Heart right ventricle (tissue), 16 donors: Measurements from ENCODE around the gene KCNIP2. TPM values are rescaled to one million over a fixed set of nuclear protein-coding genes. Genes with fewer than 3 reads are reported as not detected.

Source experiments
- ATAC-seq, 8 donors: fragments of 200-7000 bp; cut with Tn5 transposase; one replicate each; pipeline ENCODE4 v1.9.1; 2020; ENCODE audit warnings: mild to moderate bottlenecking in 8 of 8, moderate library complexity in 8 of 8, moderate number of reproducible peaks in 1 of 8
- DNase-seq, 2 donors: peaks; one replicate each; pipeline ENCODE4 v3.0.0-alpha.2; 2020
- H3K27ac ChIP-seq, 10 donors: fragments of 200-600 bp; sonication (generic) in 2 of 10; one replicate each; pipeline versions ENCODE4 v1.5.0 to v1.8.0; 2020 to 2022; ENCODE audit warnings: mild to moderate bottlenecking in 3 of 10
- H3K27me3 ChIP-seq, 7 donors: fragments of 200-600 bp; one replicate each; pipeline ENCODE4 v1.8.0; 2021 to 2022; ENCODE audit warnings: mild to moderate bottlenecking in 2 of 7
- H3K36me3 ChIP-seq, 9 donors: fragments of 200-600 bp; sonication (generic) in 1 of 9; one replicate each; pipeline versions ENCODE4 v1.5.0 to v1.8.0; 2020 to 2022; ENCODE audit warnings: mild to moderate bottlenecking in 2 of 9
- H3K4me1 ChIP-seq, 9 donors: fragments of 200-600 bp; sonication (generic) in 1 of 9; one replicate each; pipeline versions ENCODE4 v1.5.0 to v1.8.0; 2020 to 2022; ENCODE audit warnings: mild to moderate bottlenecking in 4 of 9
- H3K4me3 ChIP-seq, 10 donors: fragments of 200-600 bp; sonication (generic) in 2 of 10; one replicate each; pipeline versions ENCODE4 v1.5.0 to v1.8.0; 2020 to 2022; ENCODE audit warnings: mild to moderate bottlenecking in 7 of 10, moderate library complexity in 2 of 10
- H3K9me3 ChIP-seq, 11 donors: fragments of 200-600 bp in 10 of 11; sonication (generic) in 2 of 11; one replicate each; pipeline versions ENCODE4 v1.5.0 to v1.8.0; 2013 to 2022; ENCODE audit warnings: mild to moderate bottlenecking in 2 of 11, control low read depth in 1 of 11, moderate library complexity in 1 of 11
- CTCF ChIP-seq, 9 donors: fragments of 200-600 bp; sonication (generic) in 2 of 9; IDR thresholded peaks; one replicate each; pipeline versions ENCODE4 v1.5.0 to v1.8.0; 2021 to 2022; ENCODE audit warnings: antibody characterized with exemption in 9 of 9, mild to moderate bottlenecking in 5 of 9, moderate library complexity in 1 of 9
- WGBS, 2 donors: extraction: QIAGEN DNeasy Blood & Tissue Kit; methylation state at CpG; one replicate each; pipeline ENCODE4 v1.1.7; 2013; ENCODE audit warnings: inconsistent platforms in 1 of 2; 5-methylcytosine and 5-hydroxymethylcytosine counted together
- intact Hi-C, 10 donors: fragments of 100-400 bp; cut with DNase I; formaldehyde crosslinking; loops; one replicate each; pipeline versions ENCODE4 v1.11.1 to v1.14.2; 2022
- long read RNA-seq, 3 donors: library from polyadenylated mRNA; unstranded; transcript quantifications; one replicate each; pipeline ENCODE4 v2.0.0, GENCODE V29; 2020 to 2021
- polyA plus RNA-seq, 2 donors: library from polyadenylated mRNA; stranded (reverse); fragments of 200-250 nt; gene quantifications; one replicate each; pipeline ENCODE4 v1.2.3, GENCODE V29; 2013
- total RNA-seq, 10 donors: library from RNA; stranded (reverse); fragmentation: NEBNext Ultra II Directional in 3 of 10; extraction: Animal tissue kit (Norgen Biotek cat#: 25700) in 3 of 10; gene quantifications; one replicate each; pipeline versions ENCODE4 v1.2.1 to v1.2.4, GENCODE V29; 2021 to 2023
- donor health status: Arrhythmogenic right ventricular cardiomyopathy.
- donor health status: ischemic (EF 13 %, LVEDD 7.1; RV severe dilation, severe dysfunction).
- donor health status: healthy with polysubstance abuse.
- donor health status: DM: no; HTN: yes; CAD: no.
- donor health status: DM: no; HTN: no; CAD: no.
- donor health status: ischemic (EF 25% LVEDD 6.9; RV normal size, moderate dysfunction).
- donor health status: ischemic (EF 25% LVEDD 5.7; RV mildly dilated, moderate dysfunction).
- donor health status: healthy.
- donor health status: DM: yes; HTN: yes; CAD: no.
- donor health status: Ischemic cardiomyopathy.
- donor health status: ischemic (EF 35%, LVEDD 5.7; RV mildly dilated, moderate dysfunction).
- donor health status: nonischemic (EF 11% LVEDD 7.7; RV severe dilation, severe dysfunction).
- donor health status: DM: yes; HTN: yes; CAD: no.
- donor health status: PGD.
- donor health status: ischemic (EF 29% LVEDD 5.4; RV normal size, mild dysfunction).
- donor health status: nonischemic (EF 23%, LVEDD 6.1; RV moderate dilation, normal function).

Gene KCNIP2
- total RNA-seq (100 to 1,000 TPM in 7 of 10 donors, 10 to 100 TPM in 3; 15.5 to 707 (median 190) TPM), polyA plus RNA-seq (100 to 1,000 TPM; 264 to 452 TPM)
- long read RNA-seq, donor 1, transcript KCNIP2-208 (7 exons, 923 nt): minor isoform, 13 of 765 reads
- long read RNA-seq, donor 1, transcript KCNIP2-206 (10 exons, 1,989 nt): minor isoform, 13 of 765 reads
- long read RNA-seq, donor 1, transcript KCNIP2-207 (9 exons, 2,489 nt): minor isoform, 29 of 765 reads
- long read RNA-seq, donor 1, transcript KCNIP2-202 (8 exons, 663 nt): major isoform, 553 of 765 reads
- long read RNA-seq, donor 1, partial matches to known transcripts: 18 of 765 reads
- long read RNA-seq, donor 1, other reads (novel, unspliced or antisense): 139 of 765 reads
- long read RNA-seq, donor 2, transcript KCNIP2-207 (9 exons, 2,489 nt): minor isoform, 26 of 735 reads
- long read RNA-seq, donor 2, transcript KCNIP2-206 (10 exons, 1,989 nt): minor isoform, 33 of 735 reads
- long read RNA-seq, donor 2, transcript KCNIP2-208 (7 exons, 923 nt): minor isoform, 8 of 735 reads
- long read RNA-seq, donor 2, transcript KCNIP2-202 (8 exons, 663 nt): major isoform, 509 of 735 reads
- long read RNA-seq, donor 2, partial matches to known transcripts: 15 of 735 reads
- long read RNA-seq, donor 2, other reads (novel, unspliced or antisense): 144 of 735 reads
- long read RNA-seq, donor 3, transcript KCNIP2-202 (8 exons, 663 nt): major isoform, 20 of 144 reads
- long read RNA-seq, donor 3, transcript KCNIP2-206 (10 exons, 1,989 nt): minor isoform, 9 of 144 reads
- long read RNA-seq, donor 3, partial matches to known transcripts: 41 of 144 reads
- long read RNA-seq, donor 3, other reads (novel, unspliced or antisense): 72 of 144 reads

GRCh38 chr10:101843032-101844021, at the start of gene KCNIP2:
TSS of gene KCNIP2 (minus strand) at chr10:101843800. CDS start at chr10:101843568, 232 bp downstream.
- peak in 6 of 8 donors; percentile 24 to 64 (median 42) for ATAC-seq
- peak; percentile 48 to 67 for DNase-seq
- peak within 1 kb of the TSS; percentile 32 to 58 (median 44) for H3K4me3 ChIP-seq

GRCh38 chr10:101892782-101893391, 49.3 kb upstream of the KCNIP2 start:
- ATAC-seq: no peak
- H3K9me3 ChIP-seq: no peaks in the 10 kb centered on the region

More at GRCh38 chr10:101843032-101844021, at the start of gene KCNIP2:
- intact Hi-C loops: loop anchor here in 7 of 10 donors (5.0 to 10.0 kb wide), 7 partner anchors 44 to 234 kb away; partner anchors contain the start of gene HPS6 (in 1 of the 7)
- peak; percentile 24 to 76 (median 52) for TF ChIP-seq CTCF (IDR thresholded peaks at IDR 0.05)
- Histone ChIP-seq H3K4me1 (peaks cover 10 to 71% (median 41%) of the 10 kb centered on the region in 9 donors), H3K27ac (peak within 1 kb of the TSS in 6 of 10 donors; percentile 19 to 84 (median 64)), H3K9me3 (no peaks in the 10 kb centered on the region), H3K27me3 (no peaks in the 10 kb centered on the region), H3K36me3 (peaks cover 0 to 36% (median 7%) of the 10 kb centered on the region in 9 donors)
- WGBS, 2 donors: 19 to 29% methylated on average over 59 of the region's 60 CpGs

More at GRCh38 chr10:101892782-101893391, 49.3 kb upstream of the KCNIP2 start:
- Histone ChIP-seq H3K27me3 (no peaks in the 10 kb centered on the region), H3K4me1 (peaks cover 0 to 75% (median 37%) of the 10 kb centered on the region in 9 donors), H3K36me3 (peaks cover 0 to 13% (median 0%) of the 10 kb centered on the region in 9 donors), H3K4me3 (no peak overlapping the region), H3K27ac (peak overlapping the region in 7 of 10 donors; percentile 24 to 84 (median 72))
- intact Hi-C loops: loop anchor here in 5 of 10 donors (5.0 to 10.0 kb wide), 2 partner anchors 69 to 72 kb away; no protein-coding TSS in a partner anchor
- DNase-seq: no peak
- TF ChIP-seq CTCF (IDR thresholded peaks at IDR 0.05): no peak
- WGBS, 2 donors: 84% methylated on average over 4 of the region's 4 CpGs
